ENCODE measurements around the gene CORO1C. TPM values are rescaled to one million over a fixed set of nuclear protein-coding genes. Genes with fewer than 3 reads are reported as not detected.

CORO1C gene
- total and polyA plus RNA-seq, 9 of the 15 experiments (the other 6 are each of a cell fraction or from before 2014, with no cell fraction given) = 55.2 to 280 (median 150) TPM

DNA sequence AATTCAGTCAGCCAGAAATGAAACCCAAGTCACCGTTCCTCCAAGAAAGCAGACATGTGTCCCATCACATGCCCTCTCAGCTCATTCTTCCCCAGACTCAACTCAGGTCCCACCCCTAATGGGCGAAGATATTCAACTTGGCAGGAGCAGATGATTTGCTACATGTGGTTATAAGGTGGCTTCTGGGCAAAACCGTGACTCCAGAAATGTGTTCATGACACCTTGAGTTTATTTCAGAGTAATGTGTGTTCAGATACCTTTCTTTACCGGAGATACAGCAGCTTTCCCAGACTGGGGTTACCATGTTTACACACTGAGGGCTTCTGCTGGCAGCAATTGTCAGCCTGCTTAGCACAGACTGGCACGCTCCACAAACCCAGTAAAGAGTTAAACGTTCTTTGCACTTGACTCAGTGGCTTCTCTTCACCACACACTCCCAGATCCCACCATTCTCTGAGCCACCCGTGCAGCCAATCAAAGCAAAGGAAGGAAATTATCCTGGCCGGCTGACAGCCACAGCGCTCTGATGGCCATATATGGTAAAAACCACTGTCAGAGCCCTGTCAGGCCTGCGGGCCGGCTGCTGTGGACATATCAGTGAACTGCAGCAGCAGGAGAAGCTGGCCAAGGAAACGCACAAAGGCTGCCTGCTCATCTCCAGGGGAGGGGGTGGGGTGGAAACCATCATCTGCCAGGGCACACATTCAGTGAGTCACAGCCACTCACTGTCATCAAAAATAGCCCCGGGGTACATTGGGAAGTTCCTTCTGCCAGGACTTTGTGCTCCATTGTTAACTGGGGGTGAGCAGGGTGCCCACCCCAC lies 39.9 kb downstream of the CORO1C start (continued):
- TF ChIP-seq, protein P1, sequence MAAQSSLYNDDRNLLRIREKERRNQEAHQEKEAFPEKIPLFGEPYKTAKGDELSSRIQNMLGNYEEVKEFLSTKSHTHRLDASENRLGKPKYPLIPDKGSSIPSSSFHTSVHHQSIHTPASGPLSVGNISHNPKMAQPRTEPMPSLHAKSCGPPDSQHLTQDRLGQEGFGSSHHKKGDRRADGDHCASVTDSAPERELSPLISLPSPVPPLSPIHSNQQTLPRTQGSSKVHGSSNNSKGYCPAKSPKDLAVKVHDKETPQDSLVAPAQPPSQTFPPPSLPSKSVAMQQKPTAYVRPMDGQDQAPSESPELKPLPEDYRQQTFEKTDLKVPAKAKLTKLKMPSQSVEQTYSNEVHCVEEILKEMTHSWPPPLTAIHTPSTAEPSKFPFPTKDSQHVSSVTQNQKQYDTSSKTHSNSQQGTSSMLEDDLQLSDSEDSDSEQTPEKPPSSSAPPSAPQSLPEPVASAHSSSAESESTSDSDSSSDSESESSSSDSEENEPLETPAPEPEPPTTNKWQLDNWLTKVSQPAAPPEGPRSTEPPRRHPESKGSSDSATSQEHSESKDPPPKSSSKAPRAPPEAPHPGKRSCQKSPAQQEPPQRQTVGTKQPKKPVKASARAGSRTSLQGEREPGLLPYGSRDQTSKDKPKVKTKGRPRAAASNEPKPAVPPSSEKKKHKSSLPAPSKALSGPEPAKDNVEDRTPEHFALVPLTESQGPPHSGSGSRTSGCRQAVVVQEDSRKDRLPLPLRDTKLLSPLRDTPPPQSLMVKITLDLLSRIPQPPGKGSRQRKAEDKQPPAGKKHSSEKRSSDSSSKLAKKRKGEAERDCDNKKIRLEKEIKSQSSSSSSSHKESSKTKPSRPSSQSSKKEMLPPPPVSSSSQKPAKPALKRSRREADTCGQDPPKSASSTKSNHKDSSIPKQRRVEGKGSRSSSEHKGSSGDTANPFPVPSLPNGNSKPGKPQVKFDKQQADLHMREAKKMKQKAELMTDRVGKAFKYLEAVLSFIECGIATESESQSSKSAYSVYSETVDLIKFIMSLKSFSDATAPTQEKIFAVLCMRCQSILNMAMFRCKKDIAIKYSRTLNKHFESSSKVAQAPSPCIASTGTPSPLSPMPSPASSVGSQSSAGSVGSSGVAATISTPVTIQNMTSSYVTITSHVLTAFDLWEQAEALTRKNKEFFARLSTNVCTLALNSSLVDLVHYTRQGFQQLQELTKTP (IDR thresholded peaks at IDR 0.05; ENCODE audit: low read depth in 1 of 2, partially characterized antibody in 2 of 2) = peak in 1 of 2 experiments; percentile 8
- TF ChIP-seq ZC3H8 (IDR thresholded peaks at IDR 0.05) (no peak), RNF2 (IDR thresholded peaks at IDR 0.05) (peak; percentile 89), HDAC8 (tag; IDR thresholded peaks at IDR 0.05) (no peak), ZNF780A (CRISPR knock-in tag; IDR thresholded peaks at IDR 0.05) (no peak), PTRF (tag; IDR thresholded peaks at IDR 0.05) (peak; percentile 50), CXXC5 (CRISPR knock-in tag; IDR thresholded peaks at IDR 0.05) (peak; percentile 82), POLR2B (IDR thresholded peaks at IDR 0.05; ENCODE audit: low read depth, partially characterized antibody) (peak; percentile 27), NR2F6 (CRISPR knock-in tag; IDR thresholded peaks at IDR 0.05) (no peak), ATF7 (IDR thresholded peaks at IDR 0.05) (peak; percentile 84), DMBX1 (CRISPR knock-in tag; IDR thresholded peaks at IDR 0.05; ENCODE audit: borderline replicate concordance) (peak; percentile 90), CBX5 (IDR thresholded peaks at IDR 0.05; ENCODE audit: borderline replicate concordance, low read depth) (no peak), GABPB1 (CRISPR knock-in tag; IDR thresholded peaks at IDR 0.05) (peak; percentile 64), HDAC1 (IDR thresholded peaks at IDR 0.05) (peak in 1 of 2 experiments; percentile 51; a peak in 1 of 4 replicates), HMGN3 (IDR thresholded peaks at IDR 0.05; ENCODE audit: borderline replicate concordance, extremely low read depth, insufficient read length, low read depth, low read length) (peak; percentile 78), KLF6 (CRISPR knock-in tag; IDR thresholded peaks at IDR 0.05; ENCODE audit: borderline replicate concordance) (peak; percentile 43; the same call in 1 of the 2 replicates), ZNF589 (CRISPR knock-in tag; IDR thresholded peaks at IDR 0.05; ENCODE audit: low read depth) (peak; percentile 97)
- TF ChIP-seq, protein P2, sequence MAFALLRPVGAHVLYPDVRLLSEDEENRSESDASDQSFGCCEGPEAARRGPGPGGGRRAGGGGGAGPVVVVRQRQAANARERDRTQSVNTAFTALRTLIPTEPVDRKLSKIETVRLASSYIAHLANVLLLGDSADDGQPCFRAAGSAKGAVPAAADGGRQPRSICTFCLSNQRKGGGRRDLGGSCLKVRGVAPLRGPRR (CRISPR knock-in tag; IDR thresholded peaks at IDR 0.05) = peak; percentile 72; the same call in 1 of the 2 replicates
- TF ChIP-seq, protein P3, sequence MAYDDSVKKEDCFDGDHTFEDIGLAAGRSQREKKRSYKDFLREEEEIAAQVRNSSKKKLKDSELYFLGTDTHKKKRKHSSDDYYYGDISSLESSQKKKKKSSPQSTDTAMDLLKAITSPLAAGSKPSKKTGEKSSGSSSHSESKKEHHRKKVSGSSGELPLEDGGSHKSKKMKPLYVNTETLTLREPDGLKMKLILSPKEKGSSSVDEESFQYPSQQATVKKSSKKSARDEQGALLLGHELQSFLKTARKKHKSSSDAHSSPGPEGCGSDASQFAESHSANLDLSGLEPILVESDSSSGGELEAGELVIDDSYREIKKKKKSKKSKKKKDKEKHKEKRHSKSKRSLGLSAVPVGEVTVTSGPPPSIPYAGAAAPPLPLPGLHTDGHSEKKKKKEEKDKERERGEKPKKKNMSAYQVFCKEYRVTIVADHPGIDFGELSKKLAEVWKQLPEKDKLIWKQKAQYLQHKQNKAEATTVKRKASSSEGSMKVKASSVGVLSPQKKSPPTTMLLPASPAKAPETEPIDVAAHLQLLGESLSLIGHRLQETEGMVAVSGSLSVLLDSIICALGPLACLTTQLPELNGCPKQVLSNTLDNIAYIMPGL (CRISPR knock-in tag; IDR thresholded peaks at IDR 0.05) = peak; percentile 45; the same call in 1 of the 2 replicates
- TF ChIP-seq, protein P4, sequence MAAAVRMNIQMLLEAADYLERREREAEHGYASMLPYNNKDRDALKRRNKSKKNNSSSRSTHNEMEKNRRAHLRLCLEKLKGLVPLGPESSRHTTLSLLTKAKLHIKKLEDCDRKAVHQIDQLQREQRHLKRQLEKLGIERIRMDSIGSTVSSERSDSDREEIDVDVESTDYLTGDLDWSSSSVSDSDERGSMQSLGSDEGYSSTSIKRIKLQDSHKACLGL (CRISPR knock-in tag; IDR thresholded peaks at IDR 0.05; ENCODE audit: borderline replicate concordance, poor library complexity, severe bottlenecking) = peak; percentile 34
- TF ChIP-seq, protein P5, sequence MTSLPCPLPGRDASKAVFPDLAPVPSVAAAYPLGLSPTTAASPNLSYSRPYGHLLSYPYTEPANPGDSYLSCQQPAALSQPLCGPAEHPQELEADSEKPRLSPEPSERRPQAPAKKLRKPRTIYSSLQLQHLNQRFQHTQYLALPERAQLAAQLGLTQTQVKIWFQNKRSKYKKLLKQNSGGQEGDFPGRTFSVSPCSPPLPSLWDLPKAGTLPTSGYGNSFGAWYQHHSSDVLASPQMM (CRISPR knock-in tag; IDR thresholded peaks at IDR 0.05) = no peak
